Measurements from ENCODE around the gene TMIGD1. TPM values are rescaled to one million over a fixed set of nuclear protein-coding genes. Genes with fewer than 3 reads are reported as not detected.
A peak's percentile ranks its signal among the peaks of the same experiment; 100 is the strongest.

TMIGD1 gene
- total and polyA plus RNA-seq, 2 of the 13 experiments (the other 11 are each of a cell fraction or from before 2014, with no cell fraction given), result not detected

DNA sequence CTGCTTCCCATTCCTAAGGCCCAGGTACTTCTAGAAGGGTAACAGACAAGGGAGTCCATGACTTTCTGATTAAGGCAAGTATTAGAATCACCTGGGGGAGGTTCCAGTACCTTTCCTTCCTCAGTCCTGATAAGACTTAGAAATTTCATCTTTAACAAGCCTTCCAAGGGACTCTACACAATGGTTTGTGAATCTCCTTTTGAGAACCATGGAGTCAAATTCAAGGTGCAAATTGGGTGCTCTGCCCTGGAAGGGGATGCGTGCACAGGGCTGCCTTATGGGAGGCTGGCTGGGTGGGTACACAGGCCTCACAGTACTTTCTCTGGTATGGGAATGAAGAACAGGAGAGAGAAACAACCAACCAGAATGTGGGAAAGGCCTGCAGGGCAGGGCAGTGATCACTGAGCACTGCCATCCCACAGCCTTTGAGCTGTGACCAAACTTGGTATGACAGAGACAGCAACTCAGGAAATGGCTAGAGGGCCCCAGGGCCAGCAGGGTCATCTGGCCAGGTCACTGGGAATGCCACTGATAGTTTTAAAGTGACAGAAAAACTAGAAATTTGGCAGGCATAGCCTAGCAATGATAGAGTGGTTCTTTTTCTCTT, 3.6 kb upstream of the TMIGD1 start (continued):
- TF ChIP-seq, protein P1, sequence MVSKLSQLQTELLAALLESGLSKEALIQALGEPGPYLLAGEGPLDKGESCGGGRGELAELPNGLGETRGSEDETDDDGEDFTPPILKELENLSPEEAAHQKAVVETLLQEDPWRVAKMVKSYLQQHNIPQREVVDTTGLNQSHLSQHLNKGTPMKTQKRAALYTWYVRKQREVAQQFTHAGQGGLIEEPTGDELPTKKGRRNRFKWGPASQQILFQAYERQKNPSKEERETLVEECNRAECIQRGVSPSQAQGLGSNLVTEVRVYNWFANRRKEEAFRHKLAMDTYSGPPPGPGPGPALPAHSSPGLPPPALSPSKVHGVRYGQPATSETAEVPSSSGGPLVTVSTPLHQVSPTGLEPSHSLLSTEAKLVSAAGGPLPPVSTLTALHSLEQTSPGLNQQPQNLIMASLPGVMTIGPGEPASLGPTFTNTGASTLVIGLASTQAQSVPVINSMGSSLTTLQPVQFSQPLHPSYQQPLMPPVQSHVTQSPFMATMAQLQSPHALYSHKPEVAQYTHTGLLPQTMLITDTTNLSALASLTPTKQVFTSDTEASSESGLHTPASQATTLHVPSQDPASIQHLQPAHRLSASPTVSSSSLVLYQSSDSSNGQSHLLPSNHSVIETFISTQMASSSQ (IDR thresholded peaks at IDR 0.05; ENCODE audit: low read depth), result no peak
- TF ChIP-seq, protein P1 (CRISPR knock-in tag; IDR thresholded peaks at IDR 0.05; ENCODE audit: borderline replicate concordance), result peak; percentile 45; the same call in 1 of the 2 replicates
- TF ChIP-seq NKX3-1 (CRISPR knock-in tag; IDR thresholded peaks at IDR 0.05) (no peak), NPAS2 (CRISPR knock-in tag; IDR thresholded peaks at IDR 0.05; ENCODE audit: borderline replicate concordance) (no peak), ZNF383 (CRISPR knock-in tag; IDR thresholded peaks at IDR 0.05; ENCODE audit: borderline replicate concordance) (no peak), MAZ (IDR thresholded peaks at IDR 0.05; ENCODE audit: borderline replicate concordance, low read depth, low read length) (no peak), MAZ (CRISPR knock-in tag; IDR thresholded peaks at IDR 0.05; ENCODE audit: low read depth) (no peak), KLF12 (CRISPR knock-in tag; IDR thresholded peaks at IDR 0.05; ENCODE audit: borderline replicate concordance) (no peak), ZNF569 (CRISPR knock-in tag; IDR thresholded peaks at IDR 0.05; ENCODE audit: borderline replicate concordance) (no peak), SRY (CRISPR knock-in tag; IDR thresholded peaks at IDR 0.05) (0 out of 2 replicates have a peak, but pooled peaks have one; percentile 29), TOPORS (CRISPR knock-in tag; IDR thresholded peaks at IDR 0.05) (peak; percentile 32; the same call in 1 of the 2 replicates), ZNF343 (CRISPR knock-in tag; IDR thresholded peaks at IDR 0.05) (no peak), SNAI1 (CRISPR knock-in tag; IDR thresholded peaks at IDR 0.05; ENCODE audit: borderline replicate concordance) (no peak), ZNF850 (CRISPR knock-in tag; conservative IDR thresholded peaks at IDR 0.05) (no peak), TRIM24 (CRISPR knock-in tag; IDR thresholded peaks at IDR 0.05) (no peak)
- TF ChIP-seq, protein P2, sequence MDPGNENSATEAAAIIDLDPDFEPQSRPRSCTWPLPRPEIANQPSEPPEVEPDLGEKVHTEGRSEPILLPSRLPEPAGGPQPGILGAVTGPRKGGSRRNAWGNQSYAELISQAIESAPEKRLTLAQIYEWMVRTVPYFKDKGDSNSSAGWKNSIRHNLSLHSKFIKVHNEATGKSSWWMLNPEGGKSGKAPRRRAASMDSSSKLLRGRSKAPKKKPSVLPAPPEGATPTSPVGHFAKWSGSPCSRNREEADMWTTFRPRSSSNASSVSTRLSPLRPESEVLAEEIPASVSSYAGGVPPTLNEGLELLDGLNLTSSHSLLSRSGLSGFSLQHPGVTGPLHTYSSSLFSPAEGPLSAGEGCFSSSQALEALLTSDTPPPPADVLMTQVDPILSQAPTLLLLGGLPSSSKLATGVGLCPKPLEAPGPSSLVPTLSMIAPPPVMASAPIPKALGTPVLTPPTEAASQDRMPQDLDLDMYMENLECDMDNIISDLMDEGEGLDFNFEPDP (CRISPR knock-in tag; conservative IDR thresholded peaks at IDR 0.05), result no peak
- TF ChIP-seq, protein P3, sequence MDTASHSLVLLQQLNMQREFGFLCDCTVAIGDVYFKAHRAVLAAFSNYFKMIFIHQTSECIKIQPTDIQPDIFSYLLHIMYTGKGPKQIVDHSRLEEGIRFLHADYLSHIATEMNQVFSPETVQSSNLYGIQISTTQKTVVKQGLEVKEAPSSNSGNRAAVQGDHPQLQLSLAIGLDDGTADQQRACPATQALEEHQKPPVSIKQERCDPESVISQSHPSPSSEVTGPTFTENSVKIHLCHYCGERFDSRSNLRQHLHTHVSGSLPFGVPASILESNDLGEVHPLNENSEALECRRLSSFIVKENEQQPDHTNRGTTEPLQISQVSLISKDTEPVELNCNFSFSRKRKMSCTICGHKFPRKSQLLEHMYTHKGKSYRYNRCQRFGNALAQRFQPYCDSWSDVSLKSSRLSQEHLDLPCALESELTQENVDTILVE (CRISPR knock-in tag; IDR thresholded peaks at IDR 0.05), result no peak
- TF ChIP-seq, protein P4, sequence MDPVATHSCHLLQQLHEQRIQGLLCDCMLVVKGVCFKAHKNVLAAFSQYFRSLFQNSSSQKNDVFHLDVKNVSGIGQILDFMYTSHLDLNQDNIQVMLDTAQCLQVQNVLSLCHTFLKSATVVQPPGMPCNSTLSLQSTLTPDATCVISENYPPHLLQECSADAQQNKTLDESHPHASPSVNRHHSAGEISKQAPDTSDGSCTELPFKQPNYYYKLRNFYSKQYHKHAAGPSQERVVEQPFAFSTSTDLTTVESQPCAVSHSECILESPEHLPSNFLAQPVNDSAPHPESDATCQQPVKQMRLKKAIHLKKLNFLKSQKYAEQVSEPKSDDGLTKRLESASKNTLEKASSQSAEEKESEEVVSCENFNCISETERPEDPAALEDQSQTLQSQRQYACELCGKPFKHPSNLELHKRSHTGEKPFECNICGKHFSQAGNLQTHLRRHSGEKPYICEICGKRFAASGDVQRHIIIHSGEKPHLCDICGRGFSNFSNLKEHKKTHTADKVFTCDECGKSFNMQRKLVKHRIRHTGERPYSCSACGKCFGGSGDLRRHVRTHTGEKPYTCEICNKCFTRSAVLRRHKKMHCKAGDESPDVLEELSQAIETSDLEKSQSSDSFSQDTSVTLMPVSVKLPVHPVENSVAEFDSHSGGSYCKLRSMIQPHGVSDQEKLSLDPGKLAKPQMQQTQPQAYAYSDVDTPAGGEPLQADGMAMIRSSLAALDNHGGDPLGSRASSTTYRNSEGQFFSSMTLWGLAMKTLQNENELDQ (CRISPR knock-in tag; IDR thresholded peaks at IDR 0.05; ENCODE audit: borderline replicate concordance), result no peak
- TF ChIP-seq, protein P5, sequence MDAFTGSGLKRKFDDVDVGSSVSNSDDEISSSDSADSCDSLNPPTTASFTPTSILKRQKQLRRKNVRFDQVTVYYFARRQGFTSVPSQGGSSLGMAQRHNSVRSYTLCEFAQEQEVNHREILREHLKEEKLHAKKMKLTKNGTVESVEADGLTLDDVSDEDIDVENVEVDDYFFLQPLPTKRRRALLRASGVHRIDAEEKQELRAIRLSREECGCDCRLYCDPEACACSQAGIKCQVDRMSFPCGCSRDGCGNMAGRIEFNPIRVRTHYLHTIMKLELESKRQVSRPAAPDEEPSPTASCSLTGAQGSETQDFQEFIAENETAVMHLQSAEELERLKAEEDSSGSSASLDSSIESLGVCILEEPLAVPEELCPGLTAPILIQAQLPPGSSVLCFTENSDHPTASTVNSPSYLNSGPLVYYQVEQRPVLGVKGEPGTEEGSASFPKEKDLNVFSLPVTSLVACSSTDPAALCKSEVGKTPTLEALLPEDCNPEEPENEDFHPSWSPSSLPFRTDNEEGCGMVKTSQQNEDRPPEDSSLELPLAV (CRISPR knock-in tag; conservative IDR thresholded peaks at IDR 0.05; ENCODE audit: low read depth), result no peak
